GM21529 (cell line): ENCODE data around the gene TFIP11.

Source experiments
- ATAC-seq: cut with Tn5 transposase; IDR thresholded peaks from one replicate; pipeline ENCODE4 v1.9.1; 2021; ENCODE audit not compliant: unreplicated experiment

The TFIP11 gene

GRCh38 chr22:26450453-26451185 lies 61.7 kb downstream of the TFIP11 start:
- no peak for ATAC-seq

- ATAC-seq = no peak
Measured at GRCh38 chr22:26448941-26449340, 63.3 kb downstream of the TFIP11 start.

- ATAC-seq = no peak
Measured at GRCh38 chr22:26448334-26448733, 63.9 kb downstream of the TFIP11 start.

- ATAC-seq = no peak
Measured at GRCh38 chr22:26447584-26448329, 64.5 kb downstream of the TFIP11 start.

GRCh38 chr22:26446808-26447515 lies 65.3 kb downstream of the TFIP11 start:
- ATAC-seq = no peak

GRCh38 chr22:26445577-26446275 lies 66.5 kb downstream of the TFIP11 start:
- ATAC-seq = no peak

GRCh38 chr22:26444777-26445176 lies 67.5 kb downstream of the TFIP11 start:
- ATAC-seq = no peak

GRCh38 chr22:26443901-26444690 lies 68.2 kb downstream of the TFIP11 start:
- ATAC-seq = no peak

GRCh38 chr22:26442086-26442756 lies 70.1 kb downstream of the TFIP11 start:
- no peak for ATAC-seq
